HepG2 (cell line): ENCODE measurements around the gene ADH5. TPM values are rescaled to one million over a fixed set of nuclear protein-coding genes. Genes with fewer than 3 reads are reported as not detected.

Experiments used
- ATAC-seq: fragments of 200-7000 bp; cut with Tn5 transposase; 3 replicates; pipeline ENCODE4 v1.9.1; 2020; ENCODE audit warnings: mild to moderate bottlenecking, moderate library complexity
- BruUV-seq: library from RNA; stranded (reverse); fragments of 400-500 nt; replicated peaks from 2 replicates; lab custom pipeline; 2021; lab: Mats Ljungman, UMichigan
- CTCF ChIA-PET: fragments of 300-600 bp; formaldehyde crosslinking; extraction: SDS; loops from one replicate; lab custom pipeline; 2021; ENCODE audit warnings: low total read pairs, inconsistent platforms, low intra/inter-chr PET ratio; lab: Yijun Ruan, JAX
- POLR2A ChIA-PET: fragments of 350-600 bp; sonication (Branson Sonifier 250); formaldehyde crosslinking; loops from one replicate; lab custom pipeline; 2020; ENCODE audit warnings: antibody characterized with exemption, inconsistent platforms; lab: Yijun Ruan, JAX
- DNase-seq: peaks from one replicate; pipeline ENCODE4 v3.0.0-alpha.2; 2015; ENCODE audit warnings: low spot score
- FAIRE-seq: peaks from 3 replicates; lab custom pipeline; 2011; peaks lifted over from hg19 to GRCh38; lab: Jason Lieb, UNC
- H2AFZ ChIP-seq: one replicate; pipeline ENCODE4 v1.6.1; 2011; ENCODE audit warnings: low read length, inconsistent platforms
- H3K27ac ChIP-seq: fragments of 300-600 bp; 3 replicates; pipeline ENCODE4 v1.8.0; 2011; ENCODE audit warnings: mixed run types, mild to moderate bottlenecking, mixed read lengths, low read length, inconsistent platforms; ENCODE audit not compliant: insufficient read depth; ENCODE audit errors: extremely low read length
- H3K27me3 ChIP-seq, 2 experiments: fragments of 200-600 bp in 1 of 2; 2 replicates in 1 of 2; 3 replicates in 1 of 2; pipeline versions ENCODE4 v1.6.0 to v1.8.0; 2011; ENCODE audit warnings: low read length in 2 of 2, mild to moderate bottlenecking in 2 of 2, moderate library complexity in 2 of 2, inconsistent platforms in 1 of 2; ENCODE audit not compliant: insufficient read depth in 2 of 2, control insufficient read depth in 1 of 2
- H3K36me3 ChIP-seq, 2 experiments: fragments of 200-600 bp in 1 of 2; replicated peaks in 1 of 2; 2 replicates in 1 of 2; 3 replicates in 1 of 2; pipeline versions ENCODE4 v1.5.1 to v1.8.0; 2011; ENCODE audit warnings: low read length in 2 of 2, inconsistent platforms in 1 of 2; ENCODE audit not compliant: insufficient read depth in 2 of 2, control insufficient read depth in 1 of 2
- H3K4me1 ChIP-seq: 2 replicates; pipeline ENCODE4 v1.5.1; 2012; ENCODE audit warnings: low read length, inconsistent platforms; ENCODE audit not compliant: insufficient read depth
- H3K4me2 ChIP-seq: 2 replicates; pipeline ENCODE4 v1.6.0; 2011; ENCODE audit warnings: low read depth, low read length, inconsistent platforms
- H3K4me3 ChIP-seq, 3 experiments: fragments of 200-600 bp in 1 of 3; sonication (generic), shearing (Covaris generic) in 1 of 3; replicated peaks in 1 of 3; 2 replicates each; pipeline ENCODE4 v1.5.1; 2011 to 2016; ENCODE audit warnings: low read length in 3 of 3, inconsistent platforms in 2 of 3, low read depth in 2 of 3, mild to moderate bottlenecking in 2 of 3, control low read depth in 1 of 3, mixed read lengths in 1 of 3; ENCODE audit not compliant: insufficient read depth in 1 of 3
- H3K79me2 ChIP-seq: one replicate; pipeline ENCODE4 v1.6.1; 2011; ENCODE audit warnings: low read length, inconsistent platforms; ENCODE audit not compliant: insufficient read depth
- H3K9ac ChIP-seq: 2 replicates; pipeline ENCODE4 v1.6.0; 2011; ENCODE audit warnings: mild to moderate bottlenecking, low read depth, low read length, inconsistent platforms; ENCODE audit not compliant: insufficient read depth
- H3K9me3 ChIP-seq: 2 replicates; pipeline ENCODE4 v1.5.1; 2012; ENCODE audit warnings: mild to moderate bottlenecking, low read length
- H4K20me1 ChIP-seq: 2 replicates; pipeline ENCODE4 v1.6.0; 2011; ENCODE audit warnings: inconsistent platforms, mild to moderate bottlenecking, low read length, moderate library complexity; ENCODE audit not compliant: insufficient read depth
- CBX5 ChIP-seq: sonication (generic); formaldehyde crosslinking; IDR thresholded peaks from 2 replicates; pipeline ENCODE4 v1.4.0; 2020; ENCODE audit warnings: missing genetic modification reagents, borderline replicate concordance
- CC2D1A ChIP-seq: sonication (generic); formaldehyde crosslinking; IDR thresholded peaks from 2 replicates; pipeline ENCODE4 v1.8.1; 2023; ENCODE audit warnings: mild to moderate bottlenecking, missing genetic modification reagents
- CEBPB ChIP-seq: IDR thresholded peaks from 2 replicates; pipeline ENCODE4 v1.6.1; 2011; ENCODE audit warnings: low read depth, low read length, improper control_type of control experiment, borderline replicate concordance
- FOXA1 ChIP-seq, 2 experiments: fragments of 450-650 bp in 1 of 2; sonication (generic) in 1 of 2; formaldehyde crosslinking in 1 of 2; IDR thresholded peaks; 2 replicates each; pipeline versions ENCODE4 v1.4.0 to v1.6.1; 2016 to 2020; ENCODE audit warnings: missing genetic modification reagents in 1 of 2
- MYNN ChIP-seq: sonication (generic); formaldehyde crosslinking; IDR thresholded peaks from 2 replicates; pipeline ENCODE4 v1.4.0; 2020; ENCODE audit warnings: mild to moderate bottlenecking, low read depth, missing genetic modification reagents
- U2AF1 ChIP-seq: fragments of 200-400 bp; formaldehyde crosslinking; optimal IDR thresholded peaks from 2 replicates; pipeline ENCODE3; 2017; ENCODE audit warnings: mild to moderate bottlenecking, low read depth, low read length
- ZIK1 ChIP-seq: sonication (generic); formaldehyde crosslinking; IDR thresholded peaks from 2 replicates; pipeline ENCODE4 v1.5.0; 2020; ENCODE audit warnings: mild to moderate bottlenecking, low read depth, missing genetic modification reagents, borderline replicate concordance
- ZNF468 ChIP-seq: sonication (generic); formaldehyde crosslinking; IDR thresholded peaks from 2 replicates; pipeline ENCODE4 v1.8.0; 2022; ENCODE audit warnings: mild to moderate bottlenecking, moderate library complexity, missing genetic modification reagents
- WGBS: methylation state at CpG from one replicate; pipeline ENCODE4 v1.1.6; 2017; ENCODE audit warnings: low lambda C conversion rate; 5-methylcytosine and 5-hydroxymethylcytosine counted together
- in situ Hi-C: cut with HindIII; loops from 2 replicates; pipeline ENCODE4 v1.10.0; 2017; ENCODE audit warnings: low pct_unique_long_range_greater_than_20kb; ENCODE audit not compliant: extremely low pct_ligation_motif_present
- intact Hi-C: fragments of 100-400 bp; cut with micrococcal nuclease; formaldehyde crosslinking; loops from one replicate; pipeline ENCODE4 v1.10.0; 2022; ENCODE audit not compliant: unreplicated experiment
- polyA plus RNA-seq, 8 experiments: library from polyadenylated mRNA; depleted of rRNA in 3 of 8; stranded (reverse) in 7 of 8; unstranded in 1 of 8; fragments of >200 nt; fragmentation: Illumina TruSeq in 4 of 8; extraction: Trizol in 4 of 8; gene quantifications; 2 replicates each; pipeline versions ENCODE4 v1.2.1 to v1.2.3, GENCODE V29; 2011 to 2016; ENCODE audit warnings: low read depth in 4 of 8, missing spikeins in 1 of 8, mixed read lengths in 1 of 8; ENCODE audit not compliant: insufficient read depth in 1 of 8
- total RNA-seq, 5 experiments: library from RNA; depleted of rRNA; stranded (reverse); fragments of >200 nt; fragmentation: Illumina TruSeq; extraction: Trizol; gene quantifications; 2 replicates each; pipeline ENCODE4 v1.2.3, GENCODE V29; 2016; ENCODE audit warnings: low read depth in 1 of 5
- TF ChIP-seq, protein P1 (sequence below): sonication (generic); formaldehyde crosslinking; conservative IDR thresholded peaks from 2 replicates; pipeline ENCODE4 v1.4.0; 2020; ENCODE audit warnings: missing genetic modification reagents
- TF ChIP-seq, protein P2 (sequence below): sonication (generic); formaldehyde crosslinking; IDR thresholded peaks from 2 replicates; pipeline ENCODE4 v1.4.0; 2020; ENCODE audit warnings: missing genetic modification reagents, borderline replicate concordance
- TF ChIP-seq, protein P3 (sequence below): sonication (generic); formaldehyde crosslinking; IDR thresholded peaks from 2 replicates; pipeline ENCODE4 v1.4.0; 2020; ENCODE audit warnings: missing genetic modification reagents, mild to moderate bottlenecking, borderline replicate concordance

The ADH5 gene
- total and polyA plus RNA-seq, 2 of the 13 experiments (the other 11 are each of a cell fraction or from before 2014, with no cell fraction given) = 349 to 512 TPM

GRCh38 chr4:99054428-99054994, 34.1 kb downstream of the ADH5 start:
- WGBS = 94% methylated on average over 3 of the region's 3 CpGs
- Histone ChIP-seq H3K27ac (no peak overlapping the region), H2AFZ (no peak overlapping the region), H3K9ac (no peak overlapping the region), H3K9me3 (no peaks in the 10 kb centered on the region), H3K79me2 (no peaks in the 10 kb centered on the region), H3K4me2 (no peak overlapping the region), H3K27me3 (no peaks in the 10 kb centered on the region), H3K36me3 (peaks cover 12 to 61% of the 10 kb centered on the region in 2 experiments), H3K4me3 (no peak overlapping the region), H4K20me1 (peaks cover 2% of the 10 kb centered on the region; the same call in 1 of the 2 replicates), H3K4me1 (0 out of 2 replicates have a peak, but pooled peaks cover 6% of the 10 kb centered on the region)
- POLR2A ChIA-PET = interaction anchor here (1.3 kb wide), 1 partner anchor 60 kb away, joined by 3 read pairs; the partner anchor contains the start of gene METAP1
- in situ Hi-C loops (no loop called here), intact Hi-C loops (no loop called here)
- no TSS peak for BruUV-seq
- DNase-seq (no peak), FAIRE-seq (no peak), ATAC-seq (no peak)
- TF ChIP-seq CBX5 (CRISPR knock-in tag) (no peak), MYNN (CRISPR knock-in tag) (no peak), ZNF468 (CRISPR knock-in tag) (no peak), CC2D1A (CRISPR knock-in tag) (no peak), CEBPB (no peak), U2AF1 (no peak), FOXA1 (IDR thresholded peaks at IDR 0.05) (no peak), FOXA1 (CRISPR knock-in tag; IDR thresholded peaks at IDR 0.05) (no peak), ZIK1 (CRISPR knock-in tag) (no peak)
- TF ChIP-seq, protein P1, sequence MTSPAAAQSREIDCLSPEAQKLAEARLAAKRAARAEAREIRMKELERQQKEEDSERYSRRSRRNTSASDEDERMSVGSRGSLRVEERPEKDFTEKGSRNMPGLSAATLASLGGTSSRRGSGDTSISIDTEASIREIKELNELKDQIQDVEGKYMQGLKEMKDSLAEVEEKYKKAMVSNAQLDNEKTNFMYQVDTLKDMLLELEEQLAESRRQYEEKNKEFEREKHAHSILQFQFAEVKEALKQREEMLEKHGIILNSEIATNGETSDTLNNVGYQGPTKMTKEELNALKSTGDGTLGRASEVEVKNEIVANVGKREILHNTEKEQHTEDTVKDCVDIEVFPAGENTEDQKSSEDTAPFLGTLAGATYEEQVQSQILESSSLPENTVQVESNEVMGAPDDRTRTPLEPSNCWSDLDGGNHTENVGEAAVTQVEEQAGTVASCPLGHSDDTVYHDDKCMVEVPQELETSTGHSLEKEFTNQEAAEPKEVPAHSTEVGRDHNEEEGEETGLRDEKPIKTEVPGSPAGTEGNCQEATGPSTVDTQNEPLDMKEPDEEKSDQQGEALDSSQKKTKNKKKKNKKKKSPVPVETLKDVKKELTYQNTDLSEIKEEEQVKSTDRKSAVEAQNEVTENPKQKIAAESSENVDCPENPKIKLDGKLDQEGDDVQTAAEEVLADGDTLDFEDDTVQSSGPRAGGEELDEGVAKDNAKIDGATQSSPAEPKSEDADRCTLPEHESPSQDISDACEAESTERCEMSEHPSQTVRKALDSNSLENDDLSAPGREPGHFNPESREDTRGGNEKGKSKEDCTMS (CRISPR knock-in tag) = no peak
- TF ChIP-seq, protein P2, sequence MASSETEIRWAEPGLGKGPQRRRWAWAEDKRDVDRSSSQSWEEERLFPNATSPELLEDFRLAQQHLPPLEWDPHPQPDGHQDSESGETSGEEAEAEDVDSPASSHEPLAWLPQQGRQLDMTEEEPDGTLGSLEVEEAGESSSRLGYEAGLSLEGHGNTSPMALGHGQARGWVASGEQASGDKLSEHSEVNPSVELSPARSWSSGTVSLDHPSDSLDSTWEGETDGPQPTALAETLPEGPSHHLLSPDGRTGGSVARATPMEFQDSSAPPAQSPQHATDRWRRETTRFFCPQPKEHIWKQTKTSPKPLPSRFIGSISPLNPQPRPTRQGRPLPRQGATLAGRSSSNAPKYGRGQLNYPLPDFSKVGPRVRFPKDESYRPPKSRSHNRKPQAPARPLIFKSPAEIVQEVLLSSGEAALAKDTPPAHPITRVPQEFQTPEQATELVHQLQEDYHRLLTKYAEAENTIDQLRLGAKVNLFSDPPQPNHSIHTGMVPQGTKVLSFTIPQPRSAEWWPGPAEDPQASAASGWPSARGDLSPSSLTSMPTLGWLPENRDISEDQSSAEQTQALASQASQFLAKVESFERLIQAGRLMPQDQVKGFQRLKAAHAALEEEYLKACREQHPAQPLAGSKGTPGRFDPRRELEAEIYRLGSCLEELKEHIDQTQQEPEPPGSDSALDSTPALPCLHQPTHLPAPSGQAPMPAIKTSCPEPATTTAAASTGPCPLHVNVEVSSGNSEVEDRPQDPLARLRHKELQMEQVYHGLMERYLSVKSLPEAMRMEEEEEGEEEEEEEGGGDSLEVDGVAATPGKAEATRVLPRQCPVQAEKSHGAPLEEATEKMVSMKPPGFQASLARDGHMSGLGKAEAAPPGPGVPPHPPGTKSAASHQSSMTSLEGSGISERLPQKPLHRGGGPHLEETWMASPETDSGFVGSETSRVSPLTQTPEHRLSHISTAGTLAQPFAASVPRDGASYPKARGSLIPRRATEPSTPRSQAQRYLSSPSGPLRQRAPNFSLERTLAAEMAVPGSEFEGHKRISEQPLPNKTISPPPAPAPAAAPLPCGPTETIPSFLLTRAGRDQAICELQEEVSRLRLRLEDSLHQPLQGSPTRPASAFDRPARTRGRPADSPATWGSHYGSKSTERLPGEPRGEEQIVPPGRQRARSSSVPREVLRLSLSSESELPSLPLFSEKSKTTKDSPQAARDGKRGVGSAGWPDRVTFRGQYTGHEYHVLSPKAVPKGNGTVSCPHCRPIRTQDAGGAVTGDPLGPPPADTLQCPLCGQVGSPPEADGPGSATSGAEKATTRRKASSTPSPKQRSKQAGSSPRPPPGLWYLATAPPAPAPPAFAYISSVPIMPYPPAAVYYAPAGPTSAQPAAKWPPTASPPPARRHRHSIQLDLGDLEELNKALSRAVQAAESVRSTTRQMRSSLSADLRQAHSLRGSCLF (CRISPR knock-in tag) = no peak
- TF ChIP-seq, protein P3, sequence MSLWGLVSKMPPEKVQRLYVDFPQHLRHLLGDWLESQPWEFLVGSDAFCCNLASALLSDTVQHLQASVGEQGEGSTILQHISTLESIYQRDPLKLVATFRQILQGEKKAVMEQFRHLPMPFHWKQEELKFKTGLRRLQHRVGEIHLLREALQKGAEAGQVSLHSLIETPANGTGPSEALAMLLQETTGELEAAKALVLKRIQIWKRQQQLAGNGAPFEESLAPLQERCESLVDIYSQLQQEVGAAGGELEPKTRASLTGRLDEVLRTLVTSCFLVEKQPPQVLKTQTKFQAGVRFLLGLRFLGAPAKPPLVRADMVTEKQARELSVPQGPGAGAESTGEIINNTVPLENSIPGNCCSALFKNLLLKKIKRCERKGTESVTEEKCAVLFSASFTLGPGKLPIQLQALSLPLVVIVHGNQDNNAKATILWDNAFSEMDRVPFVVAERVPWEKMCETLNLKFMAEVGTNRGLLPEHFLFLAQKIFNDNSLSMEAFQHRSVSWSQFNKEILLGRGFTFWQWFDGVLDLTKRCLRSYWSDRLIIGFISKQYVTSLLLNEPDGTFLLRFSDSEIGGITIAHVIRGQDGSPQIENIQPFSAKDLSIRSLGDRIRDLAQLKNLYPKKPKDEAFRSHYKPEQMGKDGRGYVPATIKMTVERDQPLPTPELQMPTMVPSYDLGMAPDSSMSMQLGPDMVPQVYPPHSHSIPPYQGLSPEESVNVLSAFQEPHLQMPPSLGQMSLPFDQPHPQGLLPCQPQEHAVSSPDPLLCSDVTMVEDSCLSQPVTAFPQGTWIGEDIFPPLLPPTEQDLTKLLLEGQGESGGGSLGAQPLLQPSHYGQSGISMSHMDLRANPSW (CRISPR knock-in tag) = no peak
- CTCF ChIA-PET = no interaction called here
